Loucy (cell line): ENCODE results near the gene AQP12A.

Experiments used
- H2AFZ ChIP-seq: fragments of 200-600 bp; sonication (generic); 2 replicates; pipeline ENCODE4 v1.6.0; 2016; ENCODE audit warnings: antibody characterized with exemption, mild to moderate bottlenecking, low read length, moderate library complexity
- H3F3A ChIP-seq: fragments of 200-600 bp; 2 replicates; pipeline ENCODE4 v1.6.0; 2016; ENCODE audit warnings: antibody characterized with exemption, low read depth, mild to moderate bottlenecking
- H3K27me3 ChIP-seq: fragments of 200-600 bp; sonication (generic); 2 replicates; pipeline ENCODE4 v1.6.1; 2014; ENCODE audit warnings: low read length, mild to moderate bottlenecking; ENCODE audit not compliant: insufficient read depth, poor library complexity, severe bottlenecking
- H3K36me3 ChIP-seq: fragments of 200-600 bp; sonication (generic); 2 replicates; pipeline ENCODE4 v1.6.1; 2016; ENCODE audit warnings: low read length; ENCODE audit not compliant: insufficient read depth
- H3K4me1 ChIP-seq: fragments of 200-600 bp; sonication (generic); 2 replicates; pipeline ENCODE4 v1.5.1; 2014; ENCODE audit warnings: low read length, mild to moderate bottlenecking; ENCODE audit not compliant: insufficient read depth, poor library complexity, severe bottlenecking
- H3K4me2 ChIP-seq: fragments of 200-600 bp; sonication (generic); 2 replicates; pipeline ENCODE4 v1.6.0; 2014; ENCODE audit warnings: antibody characterized with exemption, low read length, low read depth, mild to moderate bottlenecking; ENCODE audit not compliant: poor library complexity, severe bottlenecking
- H3K4me3 ChIP-seq: fragments of 200-600 bp; sonication (generic); 2 replicates; pipeline ENCODE4 v1.5.1; 2014; ENCODE audit warnings: low read length, mild to moderate bottlenecking, mixed read lengths; ENCODE audit not compliant: poor library complexity, severe bottlenecking
- H3K79me2 ChIP-seq: fragments of 200-600 bp; sonication (generic); 2 replicates; pipeline ENCODE4 v1.6.1; 2014; ENCODE audit warnings: low read length; ENCODE audit not compliant: insufficient read depth
- H3K9ac ChIP-seq: fragments of 200-600 bp; sonication (generic); 2 replicates; pipeline ENCODE4 v1.6.0; 2014; ENCODE audit warnings: mild to moderate bottlenecking, low read depth, low read length, moderate library complexity; ENCODE audit not compliant: poor library complexity, severe bottlenecking
- H3K9me2 ChIP-seq: fragments of 200-600 bp; sonication (generic); replicated peaks from 2 replicates; pipeline ENCODE4 v1.6.1; 2016; ENCODE audit warnings: low read depth, low read length, mixed read lengths
- H3K9me3 ChIP-seq: fragments of 200-600 bp; sonication (generic); 2 replicates; pipeline ENCODE4 v1.6.1; 2014; ENCODE audit warnings: mild to moderate bottlenecking, antibody characterized with exemption, low read length, low read depth; ENCODE audit not compliant: insufficient read depth
- H4K20me1 ChIP-seq: fragments of 200-600 bp; sonication (generic); 2 replicates; pipeline ENCODE4 v1.6.0; 2014; ENCODE audit warnings: antibody characterized with exemption, low read length, mild to moderate bottlenecking; ENCODE audit not compliant: insufficient read depth, poor library complexity, severe bottlenecking
- CTCF ChIP-seq: fragments of 200-600 bp; sonication (generic); conservative IDR thresholded peaks from 2 replicates; pipeline ENCODE4 v1.5.1; 2014; ENCODE audit warnings: mild to moderate bottlenecking, antibody characterized with exemption, low read length
- EZH2phosphoT487 ChIP-seq: fragments of 200-600 bp; IDR thresholded peaks from 2 replicates; pipeline ENCODE4 v1.6.1; 2018; ENCODE audit warnings: antibody characterized with exemption, mild to moderate bottlenecking, moderate library complexity, borderline replicate concordance

The AQP12A gene

GRCh38 chr2:240711296-240711695 is 19.6 kb downstream of the AQP12A start:
- Histone ChIP-seq H2AFZ (no peak overlapping the region), H3K9me3 (no peaks in the 10 kb centered on the region), H3K79me2 (no peaks in the 10 kb centered on the region), H3F3A (no peaks in the 10 kb centered on the region), H3K4me3 (no peak overlapping the region), H3K9ac (no peak overlapping the region), H4K20me1 (no peaks in the 10 kb centered on the region), H3K9me2 (no peaks in the 10 kb centered on the region), H3K27me3 (no peaks in the 10 kb centered on the region), H3K36me3 (no peaks in the 10 kb centered on the region), H3K4me2 (no peak overlapping the region), H3K4me1 (no peaks in the 10 kb centered on the region)
- TF ChIP-seq EZH2phosphoT487 = no peak
- no peak for TF ChIP-seq CTCF

- Histone ChIP-seq H3K4me3 (no peak overlapping the region), H2AFZ (no peak overlapping the region)
These were observed 20.0 kb downstream of the AQP12A start for GRCh38 chr2:240711701-240712100.

GRCh38 chr2:240712121-240712520 is 20.5 kb downstream of the AQP12A start:
- Histone ChIP-seq H3K9me3 (no peaks in the 10 kb centered on the region), H3K9ac (no peak overlapping the region), H3K27me3 (no peaks in the 10 kb centered on the region), H3K4me2 (no peak overlapping the region), H3F3A (no peaks in the 10 kb centered on the region), H3K4me1 (no peaks in the 10 kb centered on the region), H3K4me3 (no peak overlapping the region), H3K9me2 (no peaks in the 10 kb centered on the region), H3K36me3 (no peaks in the 10 kb centered on the region), H3K79me2 (no peaks in the 10 kb centered on the region), H4K20me1 (no peaks in the 10 kb centered on the region), H2AFZ (no peak overlapping the region)
- TF ChIP-seq EZH2phosphoT487 = no peak
- no peak for TF ChIP-seq CTCF

More at GRCh38 chr2:240711701-240712100, 20.0 kb downstream of the AQP12A start:
- Histone ChIP-seq H3K9ac (no peak overlapping the region), H4K20me1 (no peaks in the 10 kb centered on the region), H3K9me2 (no peaks in the 10 kb centered on the region), H3K4me2 (no peak overlapping the region), H3K79me2 (no peaks in the 10 kb centered on the region), H3K36me3 (no peaks in the 10 kb centered on the region), H3K9me3 (no peaks in the 10 kb centered on the region), H3F3A (no peaks in the 10 kb centered on the region), H3K4me1 (no peaks in the 10 kb centered on the region), H3K27me3 (no peaks in the 10 kb centered on the region)
- TF ChIP-seq EZH2phosphoT487 (no peak), CTCF (no peak)
